HG03025 (cell line): ENCODE measurements around the gene OTOS.

ENCODE experiments used
- ATAC-seq: cut with Tn5 transposase; IDR thresholded peaks from one replicate; pipeline ENCODE4 v1.9.1; 2021; ENCODE audit warnings: mild to moderate bottlenecking, moderate library complexity; ENCODE audit not compliant: unreplicated experiment, low FRiP score

The OTOS gene

GRCh38 chr2:240168546-240169361 lies 28.3 kb upstream of the OTOS start:
- ATAC-seq = no peak

- no peak for ATAC-seq
Measured at GRCh38 chr2:240168041-240168440, 27.6 kb upstream of the OTOS start.

GRCh38 chr2:240167588-240167880 lies 27.1 kb upstream of the OTOS start:
- ATAC-seq = no peak

GRCh38 chr2:240166761-240167587 lies 26.5 kb upstream of the OTOS start:
- ATAC-seq = no peak

GRCh38 chr2:240166191-240166590 lies 25.7 kb upstream of the OTOS start:
- no peak for ATAC-seq

GRCh38 chr2:240165661-240166060 lies 25.2 kb upstream of the OTOS start:
- ATAC-seq = no peak

- no peak for ATAC-seq
Measured at GRCh38 chr2:240165034-240165433, 24.6 kb upstream of the OTOS start.

- ATAC-seq = no peak
Measured at GRCh38 chr2:240164586-240164985, 24.1 kb upstream of the OTOS start.

GRCh38 chr2:240163844-240164574 lies 23.6 kb upstream of the OTOS start:
- no peak for ATAC-seq

- no peak for ATAC-seq
Measured at GRCh38 chr2:240162939-240163714, 22.7 kb upstream of the OTOS start.

GRCh38 chr2:240162531-240162930 lies 22.1 kb upstream of the OTOS start:
- ATAC-seq = no peak

- no peak for ATAC-seq
Measured at GRCh38 chr2:240162032-240162431, 21.6 kb upstream of the OTOS start.

GRCh38 chr2:240161087-240161750 lies 20.8 kb upstream of the OTOS start:
- ATAC-seq = no peak

- no peak for ATAC-seq
Measured at GRCh38 chr2:240160291-240161086, 20.0 kb upstream of the OTOS start.

GRCh38 chr2:240159251-240159839 lies 18.9 kb upstream of the OTOS start:
- ATAC-seq = no peak

- no peak for ATAC-seq
Measured at GRCh38 chr2:240157147-240157470, 16.7 kb upstream of the OTOS start.

GRCh38 chr2:240156435-240157146 lies 16.1 kb upstream of the OTOS start:
- no peak for ATAC-seq

GRCh38 chr2:240155745-240156390 lies 15.4 kb upstream of the OTOS start:
- ATAC-seq = no peak
